Colon (tissue), 2 donors: Measurements from ENCODE around the gene DOC2B.
"Not testable (repeated sequence)": the region's sequence is repeated elsewhere in the genome, so short reads cannot be mapped to it uniquely, and the experiment has no call there.

Source experiments
- FAIRE-seq: peaks from 2 replicates; lab custom pipeline; 2012; peaks lifted over from hg19 to GRCh38; lab: Jason Lieb, UNC
- donor health status: control.
- donor health status: control.

Gene DOC2B

DNA sequence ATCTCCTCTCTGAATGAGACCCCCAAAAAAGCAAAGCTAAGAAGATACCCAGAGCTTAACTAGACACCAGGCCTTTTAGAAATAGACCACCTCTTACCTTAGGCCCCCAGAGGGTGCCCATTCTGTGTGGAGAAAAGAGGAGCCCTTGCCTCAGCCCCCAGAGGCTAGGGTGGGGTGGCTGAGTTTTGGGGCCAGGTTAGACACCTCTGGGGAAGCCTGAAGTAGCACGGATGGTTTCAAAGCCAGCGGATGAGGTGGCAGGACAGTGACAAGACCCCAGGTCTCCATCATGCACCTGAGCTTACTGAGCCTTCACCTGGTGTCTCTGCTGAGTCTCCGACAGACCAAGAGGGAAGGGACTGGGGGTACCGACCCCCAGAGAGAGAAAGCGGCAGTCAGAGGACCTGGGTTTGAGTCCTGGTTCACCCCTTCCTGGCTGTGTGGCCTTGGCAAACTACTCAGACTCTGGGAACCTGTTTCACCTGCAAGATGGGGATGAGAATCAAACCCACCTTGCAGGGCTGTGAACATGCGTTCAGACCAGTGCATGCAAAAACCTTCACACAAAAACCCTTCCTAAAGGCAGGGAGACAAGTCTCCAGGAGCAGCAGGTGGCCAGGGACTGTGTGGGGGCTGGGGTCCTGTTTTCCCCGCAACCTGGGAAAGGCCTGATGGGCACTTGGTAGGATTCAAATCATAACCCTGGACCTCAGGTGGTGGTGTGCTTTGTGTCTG lies 36.3 kb downstream of the DOC2B start:
- FAIRE-seq: no peak

DNA sequence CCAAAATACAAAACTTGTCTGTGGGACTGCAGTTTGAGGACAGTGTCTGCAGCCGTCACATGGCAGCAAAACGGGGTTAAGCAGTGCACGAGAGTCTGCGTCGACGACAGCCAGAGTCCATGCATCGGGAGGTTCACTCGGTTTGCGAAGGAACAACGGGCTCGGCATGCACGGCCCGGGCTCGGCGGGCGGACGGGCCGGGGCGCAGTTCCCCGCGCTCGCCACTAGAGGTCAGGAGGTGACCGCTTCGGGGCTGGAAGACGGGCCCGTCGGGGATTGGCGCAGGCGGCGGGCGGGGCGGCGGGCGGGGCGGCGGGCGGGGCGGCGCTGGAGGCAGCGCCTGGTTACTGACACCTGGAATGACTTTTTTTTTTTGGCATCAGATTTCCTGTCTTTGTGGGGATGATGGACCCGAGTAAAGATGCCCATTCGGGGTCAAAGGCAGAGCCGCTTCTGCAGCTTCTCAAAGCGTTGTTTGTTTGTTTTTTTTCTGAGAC lies 37.6 kb downstream of the DOC2B start:
- FAIRE-seq: no peak

GRCh38 chr17:142876-143784 lies 38.3 kb downstream of the DOC2B start:
- no peak for FAIRE-seq

- no peak for FAIRE-seq
Observed at GRCh38 chr17:142102-142661, 39.3 kb downstream of the DOC2B start.

- not testable (repeated sequence) for FAIRE-seq
Observed at GRCh38 chr17:139401-140205, 41.8 kb downstream of the DOC2B start.

GRCh38 chr17:137166-137807 lies 44.2 kb downstream of the DOC2B start, which contains the start of gene SCGB1C2:
Gene SCGB1C2, plus strand, starts transcription at chr17:137569. Its CDS starts 22 bp downstream, at chr17:137591.
- FAIRE-seq: not testable (repeated sequence)

- not testable (repeated sequence) for FAIRE-seq
Observed at GRCh38 chr17:136531-136930, 44.9 kb downstream of the DOC2B start.

GRCh38 chr17:135895-136294 lies 45.6 kb downstream of the DOC2B start:
- FAIRE-seq: not testable (repeated sequence)

- not testable (repeated sequence) for FAIRE-seq
Observed at GRCh38 chr17:135022-135421, 46.4 kb downstream of the DOC2B start.

DNA sequence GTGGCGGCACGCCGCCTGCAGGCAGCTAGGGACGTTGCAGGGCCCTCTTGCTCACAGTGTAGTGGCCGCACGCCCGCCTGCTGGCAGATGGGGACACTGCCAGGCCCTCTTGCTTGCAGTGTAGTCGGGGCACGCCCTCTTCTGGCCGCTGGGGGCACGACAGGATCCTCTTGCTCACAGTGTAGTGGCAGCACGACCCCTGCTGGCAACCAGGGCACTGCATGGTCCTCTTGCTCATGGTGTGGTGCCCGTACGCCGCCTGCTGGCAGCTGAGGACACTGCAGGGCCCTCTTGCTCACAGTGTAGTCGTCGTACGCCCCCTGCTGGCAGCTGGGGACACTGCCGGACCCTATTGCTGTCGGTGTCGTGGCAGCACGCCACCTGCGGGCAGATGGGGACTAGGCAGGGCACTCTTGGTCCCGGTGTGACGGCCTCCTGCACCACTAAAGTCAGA lies 47.1 kb downstream of the DOC2B start:
- FAIRE-seq: not testable (repeated sequence)

GRCh38 chr17:133932-134331 lies 47.5 kb downstream of the DOC2B start:
- not testable (repeated sequence) for FAIRE-seq

GRCh38 chr17:118339-118917 lies 63.0 kb downstream of the DOC2B start:
- not testable (repeated sequence) for FAIRE-seq

DNA sequence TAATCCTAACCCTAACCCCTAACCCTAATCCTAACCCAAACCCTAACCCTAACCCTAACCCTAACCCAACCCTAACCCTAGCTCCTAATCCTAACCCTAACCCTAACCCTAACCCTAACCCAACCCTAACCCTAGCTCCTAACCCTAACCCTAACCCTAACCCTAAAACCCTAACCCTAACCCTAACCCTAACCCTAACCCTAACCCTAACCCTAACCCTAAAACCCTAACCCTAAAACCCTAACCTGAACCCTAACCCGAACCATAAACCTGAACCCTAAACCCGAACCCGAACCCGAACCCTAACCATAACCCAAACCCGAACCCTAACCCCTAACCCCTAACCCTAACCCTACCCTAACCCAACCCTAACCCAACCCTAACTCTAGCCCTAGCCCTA lies 68.3 kb downstream of the DOC2B start:
- not testable (repeated sequence) for FAIRE-seq
